ENCODE measurements around the gene METTL27.

Gene METTL27

GRCh38 chr7:73842067-73842976 lies at the start of gene METTL27:
TSS of gene METTL27 (minus strand) at chr7:73842516. CDS start at chr7:73842140, 376 bp downstream.
- TF ChIP-seq CTCF (IDR thresholded peaks at IDR 0.05; ENCODE audit: control insufficient read depth, insufficient read depth, low read depth, low read length, missing control alignments): no peak
- peak; percentile 54 for DNase-seq (ENCODE audit: low read depth)
- peak within 1 kb of the TSS; percentile 87 for H3K4me3 ChIP-seq (ENCODE audit: control insufficient read depth, low read depth, low read length)

DNA sequence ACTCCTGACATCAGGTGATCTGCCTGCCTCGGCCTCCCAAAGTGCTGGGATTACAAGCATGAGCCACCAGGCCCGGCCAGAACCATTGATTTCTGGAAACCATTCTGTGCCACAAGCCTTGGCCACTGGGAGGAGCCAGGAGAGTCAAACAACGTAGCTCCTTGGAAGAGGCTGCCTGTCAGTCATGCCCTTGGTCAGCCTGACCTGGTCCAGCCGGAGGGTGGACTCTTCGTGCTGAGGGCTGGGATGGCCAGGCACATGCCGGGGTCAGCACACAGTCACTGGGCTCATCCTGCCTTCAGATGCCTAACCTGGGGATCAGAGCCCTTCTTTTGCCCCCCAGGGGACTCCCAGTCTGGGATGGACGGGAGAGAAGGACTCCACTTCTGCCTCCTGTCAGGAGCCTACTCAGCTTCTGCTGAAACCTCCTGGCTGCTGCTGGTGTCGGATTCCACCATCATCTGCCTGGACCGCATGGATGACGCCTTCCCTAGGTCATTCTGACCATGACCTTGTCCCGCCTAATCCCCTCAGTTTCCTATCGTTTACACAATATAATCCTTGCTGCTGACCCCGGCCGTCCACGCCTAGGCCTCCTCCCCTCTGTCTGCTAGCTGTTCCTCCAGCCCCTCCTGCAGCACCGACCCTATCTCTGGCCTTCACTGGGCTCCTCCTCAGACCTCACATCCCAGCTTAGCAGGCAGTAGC lies 49.0 kb upstream of the METTL27 start:
- TF ChIP-seq CTCF (IDR thresholded peaks at IDR 0.05; ENCODE audit: control insufficient read depth, insufficient read depth, low read depth, low read length, missing control alignments): peak; percentile 20
- H3K4me3 ChIP-seq (ENCODE audit: control insufficient read depth, low read depth, low read length): no peak overlapping the region
- no peak for DNase-seq (ENCODE audit: low read depth)

GRCh38 chr7:73890555-73891147 lies 48.3 kb upstream of the METTL27 start:
- TF ChIP-seq CTCF (IDR thresholded peaks at IDR 0.05; ENCODE audit: control insufficient read depth, insufficient read depth, low read depth, low read length, missing control alignments): no peak
- DNase-seq (ENCODE audit: low read depth): no peak

DNA sequence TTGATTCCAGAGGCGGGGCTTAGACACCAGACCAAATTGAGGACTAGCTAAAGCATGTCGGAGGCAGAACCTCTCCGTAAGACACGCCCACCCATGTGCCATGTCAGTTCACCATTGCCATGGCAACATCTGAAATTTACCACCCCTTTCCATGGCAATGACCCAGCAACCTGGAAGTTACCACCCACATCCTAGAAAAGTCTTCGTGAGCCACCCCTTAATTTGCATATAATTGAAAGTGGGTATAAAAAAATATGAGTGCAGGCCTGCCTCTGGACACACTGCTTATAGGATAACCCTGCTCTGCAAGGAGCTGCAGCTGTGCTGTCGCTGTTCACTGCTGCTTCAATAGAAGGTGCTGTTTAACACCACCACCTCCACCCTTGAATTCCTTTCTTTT lies 46.6 kb upstream of the METTL27 start:
- TF ChIP-seq CTCF (IDR thresholded peaks at IDR 0.05; ENCODE audit: control insufficient read depth, insufficient read depth, low read depth, low read length, missing control alignments): no peak
- DNase-seq (ENCODE audit: low read depth): no peak
- H3K4me3 ChIP-seq (ENCODE audit: control insufficient read depth, low read depth, low read length): no peak overlapping the region

More at GRCh38 chr7:73890555-73891147, 48.3 kb upstream of the METTL27 start:
- no peak overlapping the region for H3K4me3 ChIP-seq (ENCODE audit: control insufficient read depth, low read depth, low read length)

GRCh38 chr7:73887762-73888161 lies 45.4 kb upstream of the METTL27 start:
- DNase-seq (ENCODE audit: low read depth): no peak
- TF ChIP-seq CTCF (IDR thresholded peaks at IDR 0.05; ENCODE audit: control insufficient read depth, insufficient read depth, low read depth, low read length, missing control alignments): no peak
- H3K4me3 ChIP-seq (ENCODE audit: control insufficient read depth, low read depth, low read length): no peak overlapping the region

DNA sequence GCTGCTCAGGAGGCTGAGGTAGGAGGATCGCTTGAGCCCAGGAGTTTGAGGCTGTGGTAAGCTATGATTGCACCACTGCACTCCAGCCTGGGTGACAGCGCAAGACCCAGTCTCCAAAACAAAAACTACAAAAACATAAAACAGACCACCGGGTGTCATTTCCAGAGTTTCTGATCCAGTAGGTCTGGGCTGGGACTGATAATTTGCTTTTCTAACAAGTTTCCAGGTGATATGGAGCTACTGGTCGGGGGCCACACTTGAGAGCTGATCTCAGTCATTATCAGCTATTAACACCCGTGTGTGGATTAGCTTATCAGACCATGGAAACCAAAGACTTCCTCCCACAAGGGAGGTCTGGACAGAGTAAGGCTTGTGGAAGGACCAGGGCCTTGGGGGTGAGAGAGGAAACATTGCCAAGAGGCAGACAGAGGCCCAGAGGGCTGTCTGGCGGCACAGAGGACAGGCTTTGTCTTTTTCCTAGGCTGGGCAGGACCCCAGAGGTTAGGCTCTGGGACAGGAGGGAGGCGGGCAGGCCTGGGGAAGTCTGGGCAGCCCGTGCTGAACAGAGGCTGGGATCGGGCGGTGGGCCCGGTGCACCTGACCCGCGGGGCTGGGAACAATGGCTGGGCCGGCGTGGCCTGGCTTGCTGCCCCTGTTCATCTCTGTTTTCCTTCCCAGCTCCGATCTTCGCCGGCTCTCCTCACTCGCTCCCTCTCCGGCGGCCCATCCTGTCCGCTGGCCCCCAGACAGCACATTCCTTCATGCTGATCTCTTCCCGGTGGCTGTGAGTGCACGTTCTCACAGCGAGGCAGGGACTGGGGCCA lies 43.9 kb upstream of the METTL27 start:
- DNase-seq (ENCODE audit: low read depth): no peak

More for the DNA sequence above, 43.9 kb upstream of the METTL27 start:
- H3K4me3 ChIP-seq (ENCODE audit: control insufficient read depth, low read depth, low read length): no peak overlapping the region
- peak; percentile 4 for TF ChIP-seq CTCF (IDR thresholded peaks at IDR 0.05; ENCODE audit: control insufficient read depth, insufficient read depth, low read depth, low read length, missing control alignments)

Measured in AG09309 (cell line).